Uterus (tissue), 4 donors: Measurements from ENCODE around the gene STAC. TPM values are rescaled to one million over a fixed set of nuclear protein-coding genes. Genes with fewer than 3 reads are reported as not detected.

ENCODE experiments used
- DNase-seq, 2 donors: peaks; one replicate each; pipeline ENCODE4 v3.0.0-alpha.2; 2019 to 2020
- H3K27ac ChIP-seq, 2 donors: fragments of 200-600 bp; sonication (generic); 1 replicate in 1 of 2; 2 replicates in 1 of 2; pipeline ENCODE4 v1.5.1; 2016 to 2018
- H3K27me3 ChIP-seq, 2 donors: fragments of 200-600 bp; sonication (generic); one replicate each; pipeline ENCODE4 v1.5.1; 2018 to 2019; ENCODE audit warnings: control low read depth in 1 of 2
- H3K36me3 ChIP-seq, 2 donors: fragments of 200-600 bp; sonication (generic); one replicate each; pipeline ENCODE4 v1.5.1; 2019; ENCODE audit warnings: control low read depth in 1 of 2
- H3K4me1 ChIP-seq, 2 donors: fragments of 200-600 bp; sonication (generic); one replicate each; pipeline ENCODE4 v1.5.1; 2018 to 2019; ENCODE audit warnings: control low read depth in 1 of 2
- H3K4me3 ChIP-seq, 2 donors: fragments of 200-600 bp; sonication (generic); 1 replicate in 1 of 2; 2 replicates in 1 of 2; pipeline ENCODE4 v1.5.1; 2018 to 2019; ENCODE audit warnings: mild to moderate bottlenecking in 1 of 2
- H3K9me3 ChIP-seq, 2 donors: fragments of 200-600 bp; sonication (generic); one replicate each; pipeline ENCODE4 v1.5.1; 2019; ENCODE audit warnings: control low read depth in 1 of 2
- CTCF ChIP-seq, 4 experiments: fragments of 200-600 bp in 2 of 4; fragments of 450-650 bp in 2 of 4; sonication (generic) in 2 of 4; IDR thresholded peaks; one replicate each; pipeline ENCODE4 v1.5.1; 2016 to 2019; ENCODE audit warnings: antibody characterized with exemption in 4 of 4, mild to moderate bottlenecking in 2 of 4, moderate library complexity in 1 of 4
- POLR2A ChIP-seq, 2 donors: fragments of 450-650 bp; IDR thresholded peaks; one replicate each; pipeline ENCODE4 v1.6.1; 2016; ENCODE audit warnings: antibody characterized with exemption in 2 of 2, mild to moderate bottlenecking in 1 of 2, moderate library complexity in 1 of 2
- intact Hi-C: fragments of 100-400 bp; cut with DNase I; formaldehyde crosslinking; loops from one replicate; pipeline ENCODE4 v1.15.1; 2023; ENCODE audit warnings: low total_unique reads
- total RNA-seq, 4 donors: library from RNA; depleted of rRNA in 3 of 4; stranded (reverse); fragments of >200 nt in 3 of 4; gene quantifications; one replicate each; pipeline versions ENCODE4 v1.1.0 to v1.2.4, GENCODE V29; 2014 to 2023
- donor health status: DM: yes; HTN: yes; CAD: no.

STAC gene
- total RNA-seq, 4 donors from 2014 or later: under 0.01 to 3.3 (median 1.8) TPM

- no peak for TF ChIP-seq CTCF (IDR thresholded peaks at IDR 0.05)
- TF ChIP-seq POLR2A (IDR thresholded peaks at IDR 0.05): no peak
- Histone ChIP-seq H3K27me3 (no peaks in the 10 kb centered on the region), H3K4me3 (no peak overlapping the region), H3K36me3 (no peaks in the 10 kb centered on the region), H3K4me1 (no peaks in the 10 kb centered on the region), H3K27ac (no peak overlapping the region), H3K9me3 (no peaks in the 10 kb centered on the region)
- no peak for DNase-seq
- intact Hi-C loops: no loop called here
Observed at GRCh38 chr3:36524560-36524959, 144.3 kb downstream of the STAC start.

- Histone ChIP-seq H3K4me1 (no peaks in the 10 kb centered on the region), H3K36me3 (no peaks in the 10 kb centered on the region), H3K27ac (no peak overlapping the region), H3K4me3 (no peak overlapping the region), H3K27me3 (no peaks in the 10 kb centered on the region), H3K9me3 (no peaks in the 10 kb centered on the region)
- intact Hi-C loops: no loop called here
- TF ChIP-seq CTCF (IDR thresholded peaks at IDR 0.05) (no peak), POLR2A (IDR thresholded peaks at IDR 0.05) (no peak)
- no peak for DNase-seq
Observed at GRCh38 chr3:36525115-36525801, 145.0 kb downstream of the STAC start.

GRCh38 chr3:36538136-36538749, 157.9 kb downstream of the STAC start:
- no peak for DNase-seq
- no peak overlapping the region for H3K27ac ChIP-seq
- no peaks in the 10 kb centered on the region for H3K9me3 ChIP-seq
- H3K27me3 ChIP-seq: no peaks in the 10 kb centered on the region
- no peak overlapping the region for H3K4me3 ChIP-seq
- no peaks in the 10 kb centered on the region for H3K36me3 ChIP-seq
- H3K4me1 ChIP-seq: no peaks in the 10 kb centered on the region
- intact Hi-C loops: no loop called here
- no peak for TF ChIP-seq CTCF (IDR thresholded peaks at IDR 0.05)
- TF ChIP-seq POLR2A (IDR thresholded peaks at IDR 0.05): no peak

- no peak overlapping the region for H3K4me3 ChIP-seq
- intact Hi-C loops: no loop called here
Observed at GRCh38 chr3:36540888-36541518, 160.7 kb downstream of the STAC start.

More at GRCh38 chr3:36540888-36541518, 160.7 kb downstream of the STAC start:
- no peaks in the 10 kb centered on the region for H3K4me1 ChIP-seq
- TF ChIP-seq CTCF (IDR thresholded peaks at IDR 0.05) (peak in 3 of 4 experiments; percentile 15 to 25 (median 19)), POLR2A (IDR thresholded peaks at IDR 0.05) (no peak)
- no peak for DNase-seq
- no peaks in the 10 kb centered on the region for H3K36me3 ChIP-seq
- H3K9me3 ChIP-seq: no peaks in the 10 kb centered on the region
- no peaks in the 10 kb centered on the region for H3K27me3 ChIP-seq
- no peak overlapping the region for H3K27ac ChIP-seq
